ENCODE results near the gene WBP11.

The WBP11 gene

DNA sequence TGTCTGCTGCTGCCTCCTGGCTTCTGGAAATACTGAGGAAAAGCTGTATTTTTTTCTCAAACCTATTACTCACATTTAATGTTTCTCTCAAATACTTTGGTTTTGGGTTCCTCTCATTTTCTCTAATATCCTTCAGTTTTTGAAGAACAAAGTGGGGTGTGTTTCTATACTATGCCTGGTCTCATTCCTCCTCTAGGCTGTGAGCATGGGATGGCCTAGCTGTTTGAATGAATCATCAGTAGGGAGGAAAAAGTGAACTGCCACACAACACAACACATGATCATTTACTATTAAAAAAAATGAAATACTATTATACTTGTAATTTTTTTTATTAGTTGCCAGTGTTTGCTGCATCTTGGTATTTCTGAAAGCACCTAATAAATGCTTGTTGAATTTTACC, 22.0 kb upstream of the WBP11 start:
- in situ Hi-C loops (cut with HindIII; ENCODE audit: low sequenced_read_pairs): no loop called here

DNA sequence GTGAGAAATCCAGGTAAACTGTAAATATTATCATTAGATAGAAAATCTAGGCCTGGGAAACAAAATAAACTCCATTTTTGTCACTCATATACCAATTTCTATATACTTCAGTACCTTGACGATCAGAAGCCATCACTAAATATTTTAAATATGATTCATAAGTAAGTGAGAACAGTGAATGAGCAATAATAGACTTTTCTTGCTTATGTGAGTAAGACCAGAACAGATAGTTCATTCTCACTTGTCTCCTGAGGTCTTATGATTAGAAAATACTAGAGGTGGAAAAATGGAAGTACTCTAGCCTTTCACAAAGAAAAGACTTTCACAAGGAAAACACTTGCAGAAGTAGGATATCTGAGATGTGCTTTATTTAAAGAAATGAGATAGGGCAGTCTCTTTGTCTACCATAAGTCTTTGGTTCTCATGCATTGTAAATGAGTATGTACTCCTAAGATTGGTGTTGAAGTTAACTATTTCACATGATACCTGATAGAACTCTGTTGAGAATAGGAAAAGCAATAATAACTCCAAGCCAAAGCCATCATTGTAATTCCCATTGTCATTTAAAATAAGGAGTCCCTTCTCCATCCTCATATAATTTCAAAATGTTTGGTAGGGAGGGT, 20.8 kb upstream of the WBP11 start:
- in situ Hi-C loops (cut with HindIII; ENCODE audit: low sequenced_read_pairs): no loop called here

- in situ Hi-C loops (cut with HindIII; ENCODE audit: low sequenced_read_pairs): no loop called here
Measured at GRCh38 chr12:14814014-14814413, 10.7 kb upstream of the WBP11 start, which contains the start of gene SMCO3. SMCO3 (minus strand) TSS chr12:14814182; CDS start chr12:14806680, 7,502 bp downstream.

DNA sequence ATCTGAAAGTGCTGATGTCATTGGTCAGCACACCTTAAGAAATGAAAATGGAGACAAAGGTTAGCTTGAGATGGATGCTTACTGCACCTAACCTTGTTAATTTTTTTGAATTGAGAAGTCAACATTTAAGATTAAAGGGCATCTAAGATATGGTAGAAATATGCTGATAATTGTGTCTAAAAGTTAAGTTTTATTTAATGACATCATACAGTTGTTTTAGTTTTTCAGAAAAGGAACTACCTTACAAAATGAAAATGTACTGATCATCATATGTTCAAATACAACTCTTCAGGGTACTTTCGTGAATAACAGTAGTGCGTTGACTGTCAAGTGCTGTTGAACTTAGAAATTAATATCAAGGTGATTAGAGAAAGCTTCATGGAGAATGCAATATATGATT, 8.2 kb upstream of the WBP11 start:
- in situ Hi-C loops (cut with HindIII; ENCODE audit: low sequenced_read_pairs): no loop called here

DNA sequence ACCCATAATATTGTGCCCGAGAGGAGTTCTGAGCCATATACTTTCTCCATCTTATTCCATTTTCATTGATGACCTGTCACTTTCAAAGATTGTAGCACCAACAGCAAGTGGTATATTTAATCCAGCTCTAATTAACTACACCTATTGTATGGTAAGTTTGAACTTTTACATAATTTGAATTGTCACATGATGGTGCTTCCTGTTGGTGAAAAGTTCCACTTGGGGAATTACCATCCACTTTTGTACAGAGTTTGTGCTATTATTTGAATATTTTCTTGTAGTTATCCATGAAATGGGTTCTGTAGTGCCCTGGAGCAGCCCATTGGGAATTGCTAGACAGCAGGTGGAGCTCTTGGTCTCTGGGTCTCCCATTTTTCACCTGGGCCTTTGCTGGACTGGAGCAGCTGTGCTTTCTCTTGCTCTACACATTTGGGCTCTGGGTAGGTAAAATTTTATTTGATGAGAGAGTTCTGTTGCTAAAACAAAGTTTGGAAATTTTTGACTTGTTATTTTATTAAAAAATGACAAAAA, 7.7 kb upstream of the WBP11 start:
- in situ Hi-C loops (cut with HindIII; ENCODE audit: low sequenced_read_pairs): no loop called here

GRCh38 chr12:14810167-14810952, 7.1 kb upstream of the WBP11 start:
- in situ Hi-C loops (cut with HindIII; ENCODE audit: low sequenced_read_pairs): no loop called here

GRCh38 chr12:14803830-14804160, 517 bp upstream of the WBP11 start:
- in situ Hi-C loops (cut with HindIII; ENCODE audit: low sequenced_read_pairs): no loop called here

DNA sequence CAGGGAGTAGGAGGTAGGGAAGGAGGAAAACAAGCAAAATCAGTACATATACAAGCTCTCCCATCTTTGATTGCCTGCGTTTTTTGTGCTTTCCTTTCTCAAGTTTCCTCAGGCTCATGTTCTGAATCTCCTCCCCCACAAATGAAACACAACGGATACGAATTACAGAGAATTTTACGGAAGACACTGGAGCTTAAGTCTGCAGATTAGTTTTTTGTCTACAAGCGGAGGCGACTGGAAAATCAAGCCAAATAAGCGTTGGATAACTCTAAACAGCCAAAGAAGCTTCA, 612 bp downstream of the WBP11 start:
- in situ Hi-C loops (cut with HindIII; ENCODE audit: low sequenced_read_pairs): no loop called here

- in situ Hi-C loops (cut with HindIII; ENCODE audit: low sequenced_read_pairs): no loop called here
Measured at GRCh38 chr12:14802247-14802646, 1.0 kb downstream of the WBP11 start.

- in situ Hi-C loops (cut with HindIII; ENCODE audit: low sequenced_read_pairs): no loop called here
Measured at GRCh38 chr12:14795028-14795448, 8.2 kb downstream of the WBP11 start.

GRCh38 chr12:14785568-14785967, 17.7 kb downstream of the WBP11 start:
- in situ Hi-C loops (cut with HindIII; ENCODE audit: low sequenced_read_pairs): no loop called here

GRCh38 chr12:14784471-14784870, 18.8 kb downstream of the WBP11 start:
- in situ Hi-C loops (cut with HindIII; ENCODE audit: low sequenced_read_pairs): no loop called here

DNA sequence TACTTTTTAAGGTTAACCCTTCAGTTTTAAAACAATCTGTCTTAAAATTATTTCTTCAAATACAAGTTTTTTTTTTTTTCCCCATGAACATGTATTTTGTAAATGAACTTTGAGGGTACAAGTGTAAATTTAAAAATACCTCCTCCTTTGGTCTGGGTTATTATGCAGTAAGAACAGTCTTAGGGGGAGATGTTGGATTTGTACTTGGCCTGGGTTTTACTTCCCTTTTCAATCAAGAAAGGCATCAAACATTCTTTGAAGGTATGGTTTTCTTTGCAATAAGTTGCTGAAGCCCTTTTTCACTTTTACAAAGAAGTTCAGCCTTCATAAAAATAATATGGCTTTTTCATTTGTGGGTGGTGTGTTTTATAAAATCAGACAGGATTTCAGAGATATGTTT, 20.5 kb downstream of the WBP11 start:
- in situ Hi-C loops (cut with HindIII; ENCODE audit: low sequenced_read_pairs): no loop called here

- in situ Hi-C loops (cut with HindIII; ENCODE audit: low sequenced_read_pairs): no loop called here
Measured at GRCh38 chr12:14781563-14781962, 21.7 kb downstream of the WBP11 start.

DNA sequence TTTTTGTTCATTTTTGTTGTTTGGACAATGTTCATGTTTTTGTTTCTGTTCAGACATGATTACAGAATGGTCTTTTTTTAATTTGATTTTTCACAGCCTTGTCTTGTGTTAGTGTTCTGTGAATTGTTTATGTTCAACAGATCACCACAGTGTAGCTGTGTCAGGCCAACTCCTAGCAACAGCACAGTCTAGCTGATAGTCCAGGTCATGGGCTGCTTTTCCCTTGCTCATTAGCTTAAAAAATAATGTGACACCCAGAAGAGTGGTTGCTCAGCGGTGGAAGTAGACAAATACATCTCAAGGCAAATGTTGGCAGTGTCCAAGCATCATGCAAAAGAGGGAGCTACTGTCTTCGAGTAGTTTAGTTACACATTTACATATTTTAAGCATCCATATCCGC, 22.4 kb downstream of the WBP11 start:
- in situ Hi-C loops (cut with HindIII; ENCODE audit: low sequenced_read_pairs): no loop called here

DNA sequence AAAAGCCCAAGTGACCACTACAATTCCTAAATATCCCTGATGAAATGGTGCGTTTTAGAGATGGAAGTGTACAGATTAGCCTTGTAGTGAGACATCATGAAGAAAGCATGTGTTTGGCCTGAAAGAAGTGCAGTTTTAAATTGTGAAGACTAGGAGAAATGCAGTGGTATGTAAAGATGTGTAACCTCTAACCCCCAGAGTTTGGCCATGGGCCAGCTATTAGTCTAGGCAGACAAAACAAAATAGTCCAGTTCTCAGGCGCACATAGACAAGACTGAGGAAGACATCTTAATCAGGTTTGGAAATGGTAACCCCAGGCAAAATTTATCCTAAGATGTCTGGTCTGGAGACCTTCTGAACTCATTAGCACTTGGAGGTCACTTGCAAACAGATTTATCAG, 23.4 kb downstream of the WBP11 start:
- in situ Hi-C loops (cut with HindIII; ENCODE audit: low sequenced_read_pairs): no loop called here

DNA sequence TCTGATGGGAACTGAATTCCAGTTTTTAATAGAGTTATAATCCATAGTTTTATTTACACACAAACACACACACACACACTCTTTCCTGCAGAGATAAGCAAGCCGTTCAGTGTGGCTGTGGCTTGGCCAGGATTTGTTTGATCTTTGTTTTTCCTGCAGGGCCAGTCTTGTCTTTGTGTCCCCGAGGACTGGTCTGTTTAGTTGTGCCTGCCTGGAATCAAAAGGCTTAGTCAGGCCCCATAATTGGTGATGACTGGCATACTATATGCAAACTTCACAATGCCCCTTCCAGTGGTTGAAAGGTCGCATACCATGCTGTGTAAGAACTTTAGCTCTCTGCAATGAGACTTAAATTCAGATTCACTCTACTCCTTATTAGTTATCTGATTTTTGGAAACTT, 26.0 kb downstream of the WBP11 start:
- in situ Hi-C loops (cut with HindIII; ENCODE audit: low sequenced_read_pairs): no loop called here

DNA sequence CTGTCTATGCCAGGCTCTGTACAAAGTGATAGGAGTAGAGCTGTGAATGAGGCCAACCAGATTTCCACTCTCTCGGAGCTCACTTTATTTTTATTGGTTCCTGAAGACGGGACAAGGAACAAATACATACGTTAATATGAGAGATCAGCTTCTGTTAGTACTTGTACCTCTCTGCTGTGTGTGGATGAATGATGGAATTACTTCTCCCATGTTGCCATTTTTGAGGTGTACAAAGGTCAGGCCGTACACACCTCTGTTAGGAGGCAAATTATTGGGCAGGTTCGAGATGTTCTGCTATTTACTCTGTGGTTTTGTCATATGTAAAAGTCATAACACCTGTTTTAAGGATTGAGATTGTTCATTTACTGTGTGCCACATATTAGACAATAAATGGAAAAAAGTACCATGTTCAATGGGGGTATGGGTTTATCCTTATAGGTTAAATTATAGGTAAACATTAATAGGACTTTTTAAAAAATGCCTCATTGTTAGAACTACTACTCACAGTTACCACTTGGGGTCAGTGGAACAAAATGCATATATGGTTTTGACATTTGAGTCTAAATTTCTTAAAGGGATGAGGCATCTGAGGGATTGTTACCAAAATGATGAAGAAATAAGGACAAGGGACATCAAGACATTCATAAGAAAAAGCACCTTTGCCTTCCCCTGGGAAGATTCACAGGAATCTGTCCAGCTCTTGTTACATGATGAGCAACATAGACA, 26.9 kb downstream of the WBP11 start:
- in situ Hi-C loops (cut with HindIII; ENCODE audit: low sequenced_read_pairs): no loop called here

- in situ Hi-C loops (cut with HindIII; ENCODE audit: low sequenced_read_pairs): no loop called here
Measured at GRCh38 chr12:14775636-14775980, 27.7 kb downstream of the WBP11 start.

GRCh38 chr12:14774906-14775635, 28.2 kb downstream of the WBP11 start:
- in situ Hi-C loops (cut with HindIII; ENCODE audit: low sequenced_read_pairs): no loop called here
